ENCODE results near the gene ZNF277.

DNA sequence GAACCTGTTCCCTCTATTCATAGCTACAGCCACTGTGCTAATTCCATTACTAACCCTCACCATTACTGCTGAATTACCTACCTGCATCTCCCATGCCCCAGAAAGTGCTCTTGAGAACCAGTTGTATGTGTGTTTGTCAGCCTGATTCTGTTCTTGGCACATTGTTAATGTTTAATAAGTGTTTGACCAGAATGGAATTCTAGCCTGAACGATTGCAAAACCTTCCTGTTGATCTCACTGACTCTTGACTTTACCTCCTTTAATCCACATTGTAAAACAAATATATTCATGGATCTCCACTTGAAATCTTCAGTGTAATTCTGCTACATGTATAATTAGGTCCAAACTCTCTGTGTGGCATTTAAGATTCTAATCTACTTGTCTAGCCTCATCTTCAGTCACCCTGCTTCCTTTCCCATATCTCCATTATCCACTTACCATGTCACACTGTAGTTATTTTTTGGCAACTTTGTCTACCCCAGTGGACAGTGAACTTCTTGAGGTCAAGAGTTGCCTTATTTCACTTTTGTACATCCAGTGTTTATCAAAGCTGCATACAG, 4.9 kb downstream of the ZNF277 start:
- TF ChIP-seq, protein P1, sequence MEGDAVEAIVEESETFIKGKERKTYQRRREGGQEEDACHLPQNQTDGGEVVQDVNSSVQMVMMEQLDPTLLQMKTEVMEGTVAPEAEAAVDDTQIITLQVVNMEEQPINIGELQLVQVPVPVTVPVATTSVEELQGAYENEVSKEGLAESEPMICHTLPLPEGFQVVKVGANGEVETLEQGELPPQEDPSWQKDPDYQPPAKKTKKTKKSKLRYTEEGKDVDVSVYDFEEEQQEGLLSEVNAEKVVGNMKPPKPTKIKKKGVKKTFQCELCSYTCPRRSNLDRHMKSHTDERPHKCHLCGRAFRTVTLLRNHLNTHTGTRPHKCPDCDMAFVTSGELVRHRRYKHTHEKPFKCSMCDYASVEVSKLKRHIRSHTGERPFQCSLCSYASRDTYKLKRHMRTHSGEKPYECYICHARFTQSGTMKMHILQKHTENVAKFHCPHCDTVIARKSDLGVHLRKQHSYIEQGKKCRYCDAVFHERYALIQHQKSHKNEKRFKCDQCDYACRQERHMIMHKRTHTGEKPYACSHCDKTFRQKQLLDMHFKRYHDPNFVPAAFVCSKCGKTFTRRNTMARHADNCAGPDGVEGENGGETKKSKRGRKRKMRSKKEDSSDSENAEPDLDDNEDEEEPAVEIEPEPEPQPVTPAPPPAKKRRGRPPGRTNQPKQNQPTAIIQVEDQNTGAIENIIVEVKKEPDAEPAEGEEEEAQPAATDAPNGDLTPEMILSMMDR (IDR thresholded peaks at IDR 0.05; ENCODE audit: extremely low read depth in 1 of 2, insufficient read depth in 1 of 2, low read depth in 1 of 2, low read length in 2 of 2), result no peak
- no peak for TF ChIP-seq POLR2A (IDR thresholded peaks at IDR 0.05; ENCODE audit: low read depth, low read length)
- no peak for TF ChIP-seq FOS (IDR thresholded peaks at IDR 0.05; ENCODE audit: borderline replicate concordance, insufficient read depth, low read length)
- no peak for TF ChIP-seq JUN (IDR thresholded peaks at IDR 0.05; ENCODE audit: borderline replicate concordance, insufficient read depth, insufficient read length, low read depth)

Data from endothelial cell of umbilical vein (primary cell).